B cell (primary cell): ENCODE measurements around the gene USP44. TPM values are rescaled to one million over a fixed set of nuclear protein-coding genes. Genes with fewer than 3 reads are reported as not detected.

ENCODE experiments used
- ATAC-seq: fragments of 200-7000 bp; cut with Tn5 transposase; one replicate; pipeline ENCODE4 v1.10.0; 2021; ENCODE audit warnings: low read depth, mild to moderate bottlenecking, moderate number of reproducible peaks, moderate library complexity
- CTCF ChIA-PET: fragments of 350-600 bp; sonication (Branson Sonifier 250); formaldehyde crosslinking; loops from one replicate; lab custom pipeline; 2021; ENCODE audit warnings: antibody characterized with exemption, inconsistent platforms; lab: Charles Lee
- POLR2A ChIA-PET: fragments of 350-600 bp; sonication (Branson Sonifier 250); formaldehyde crosslinking; loops from one replicate; lab custom pipeline; 2021; ENCODE audit warnings: antibody characterized with exemption; lab: Charles Lee
- DNase-seq: peaks from one replicate; pipeline ENCODE4 v3.0.0; 2013
- H2AFZ ChIP-seq: 2 replicates; pipeline ENCODE4 v1.6.1; 2012; ENCODE audit warnings: mild to moderate bottlenecking, low read depth, low read length; ENCODE audit not compliant: insufficient read depth, poor library complexity, severe bottlenecking
- H3K27ac ChIP-seq, 2 donors: 1 replicate in 1 of 2; 2 replicates in 1 of 2; pipeline ENCODE4 v1.5.1; 2012 to 2013; ENCODE audit warnings: low read length in 2 of 2, mild to moderate bottlenecking in 2 of 2, moderate library complexity in 1 of 2
- H3K27me3 ChIP-seq, 4 experiments: fragments of 200-600 bp in 1 of 4; sonication (generic) in 1 of 4; replicated peaks in 1 of 4; 1 replicate in 2 of 4; 2 replicates in 2 of 4; pipeline versions ENCODE4 v1.6.1 to v1.7.0; 2013 to 2016; ENCODE audit warnings: low read length in 3 of 4, mild to moderate bottlenecking in 2 of 4, mixed read lengths in 1 of 4, moderate library complexity in 1 of 4; ENCODE audit not compliant: insufficient read depth in 4 of 4, control insufficient read depth in 3 of 4; ENCODE audit errors: control extremely low read depth in 1 of 4
- H3K36me3 ChIP-seq, 2 experiments: replicated peaks in 1 of 2; 1 replicate in 1 of 2; 2 replicates in 1 of 2; pipeline versions ENCODE4 v1.6.1 to v1.7.1; 2013; ENCODE audit warnings: low read length in 1 of 2; ENCODE audit not compliant: insufficient read depth in 2 of 2, control insufficient read depth in 1 of 2; ENCODE audit errors: control extremely low read depth in 1 of 2, extremely low read depth in 1 of 2
- H3K4me1 ChIP-seq, 2 donors: fragments of 200-600 bp in 1 of 2; sonication (generic) in 1 of 2; 1 replicate in 1 of 2; 2 replicates in 1 of 2; pipeline versions ENCODE4 v1.5.1 to v1.6.1; 2013 to 2017; ENCODE audit warnings: low read length in 2 of 2; ENCODE audit not compliant: control insufficient read depth in 2 of 2, insufficient read depth in 2 of 2
- H3K4me2 ChIP-seq: replicated peaks from 2 replicates; pipeline ENCODE3; 2012; ENCODE audit warnings: mild to moderate bottlenecking, low read depth, low read length; ENCODE audit not compliant: poor library complexity, severe bottlenecking
- H3K4me3 ChIP-seq, 5 experiments: fragments of 200-600 bp in 1 of 5; sonication (generic) in 1 of 5; 1 replicate in 3 of 5; 2 replicates in 2 of 5; pipeline versions ENCODE4 v1.5.1 to v1.7.0; 2011 to 2016; ENCODE audit warnings: low read length in 4 of 5, mild to moderate bottlenecking in 4 of 5, low read depth in 2 of 5, control low read depth in 1 of 5, moderate library complexity in 1 of 5; ENCODE audit not compliant: insufficient read depth in 1 of 5; ENCODE audit errors: control extremely low read depth in 1 of 5, extremely low read depth in 1 of 5
- H3K79me2 ChIP-seq: fragments of 200-600 bp; sonication (generic); one replicate; pipeline ENCODE4 v1.6.0; 2016; ENCODE audit warnings: low read length; ENCODE audit not compliant: control insufficient read depth, insufficient read depth
- H3K9ac ChIP-seq: fragments of 200-600 bp; sonication (generic); 2 replicates; pipeline ENCODE4 v1.6.1; 2017; ENCODE audit warnings: mild to moderate bottlenecking, low read length, moderate library complexity
- H3K9me3 ChIP-seq, 3 donors: one replicate each; pipeline versions ENCODE4 v1.6.1 to v1.7.1; 2013; ENCODE audit warnings: low read length in 2 of 3; ENCODE audit not compliant: control insufficient read depth in 2 of 3, insufficient read depth in 1 of 3; ENCODE audit errors: control extremely low read depth in 1 of 3
- H4K20me1 ChIP-seq: 2 replicates; pipeline ENCODE4 v1.6.0; 2012; ENCODE audit warnings: mild to moderate bottlenecking, low read length; ENCODE audit not compliant: insufficient read depth, control insufficient read depth, poor library complexity, severe bottlenecking
- H3K27ac Mint-ChIP-seq: one replicate; pipeline ENCODE4 v1.8.0; 2021; ENCODE audit warnings: mixed read lengths
- H3K27me3 Mint-ChIP-seq: one replicate; pipeline ENCODE4 v1.8.0; 2021; ENCODE audit warnings: mixed read lengths
- H3K4me1 Mint-ChIP-seq: one replicate; pipeline ENCODE4 v1.8.0; 2021; ENCODE audit warnings: mixed read lengths
- H3K4me3 Mint-ChIP-seq: one replicate; pipeline ENCODE4 v1.8.0; 2021; ENCODE audit warnings: mixed read lengths
- H3K9me3 Mint-ChIP-seq: one replicate; pipeline ENCODE4 v1.8.0; 2022; ENCODE audit warnings: mixed read lengths; ENCODE audit not compliant: insufficient read depth
- EZH2 ChIP-seq: IDR thresholded peaks from 2 replicates; pipeline ENCODE4 v1.6.1; 2012; ENCODE audit warnings: borderline replicate concordance, low read depth, mild to moderate bottlenecking, moderate library complexity, low read length; ENCODE audit not compliant: insufficient read depth, poor library complexity, severe bottlenecking
- WGBS: methylation state at CpG from one replicate; pipeline ENCODE4 v1.1.5; 2013; ENCODE audit warnings: missing lambda C conversion rate; ENCODE audit not compliant: insufficient coverage; 5-methylcytosine and 5-hydroxymethylcytosine counted together
- intact Hi-C: fragments of 100-400 bp; cut with micrococcal nuclease; formaldehyde crosslinking; loops from one replicate; pipeline ENCODE4 v1.10.0; 2022
- polyA plus RNA-seq: library from polyadenylated mRNA; depleted of rRNA; stranded (reverse); fragments of >200 nt; gene quantifications from 2 replicates; pipeline ENCODE4 v1.2.3, GENCODE V29; 2012
- total RNA-seq, 2 donors: library from RNA; stranded (reverse); fragments of 120-200 nt in 1 of 2; gene quantifications; 1 replicate in 1 of 2; 2 replicates in 1 of 2; pipeline versions ENCODE4 v1.2.3 to v1.2.4, GENCODE V29; 2013 to 2022
- TF ChIP-seq, protein P1 (sequence below): fragments of 200-600 bp; IDR thresholded peaks from one replicate; pipeline ENCODE4 v1.8.0; 2022; ENCODE audit warnings: antibody characterized with exemption, mild to moderate bottlenecking

USP44 gene
- total and polyA plus RNA-seq, 2 donors (not counting 1 experiment from before 2014, with no cell fraction given), result 2.5 to 7.1 TPM

DNA sequence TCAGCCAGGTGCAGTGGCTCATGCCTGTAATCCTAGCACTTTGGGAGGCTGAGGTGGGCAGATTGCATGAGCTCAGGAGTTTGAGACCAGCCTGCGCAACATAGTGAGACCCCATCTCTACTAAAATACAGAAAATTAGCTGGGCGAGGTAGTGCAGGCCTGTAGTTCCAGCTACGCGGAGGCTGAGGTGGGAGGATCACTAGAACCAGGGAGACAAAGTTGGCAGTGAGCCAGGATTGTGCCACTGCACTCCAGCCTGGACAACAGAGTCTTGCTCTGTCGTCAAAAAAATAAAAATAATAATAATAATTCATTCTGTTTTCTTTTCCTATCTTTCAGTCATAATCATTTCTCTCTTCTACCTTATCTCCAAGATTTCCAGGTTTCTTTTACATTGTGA, 48.6 kb upstream of the USP44 start:
- Histone ChIP-seq H3K79me2 (no peaks in the 10 kb centered on the region), H3K4me3 (no peak overlapping the region), H3K4me1 (no peaks in the 10 kb centered on the region), H3K9ac (no peak overlapping the region), H4K20me1 (no peaks in the 10 kb centered on the region), H3K27me3 (peaks cover 0 to under 1% (median 0%) of the 10 kb centered on the region in 4 experiments), H3K9me3 (no peaks in the 10 kb centered on the region), H2AFZ (no peak overlapping the region), H3K27ac (no peak overlapping the region), H3K36me3 (no peaks in the 10 kb centered on the region), H3K4me2 (no peak overlapping the region)
- TF ChIP-seq, protein P1, sequence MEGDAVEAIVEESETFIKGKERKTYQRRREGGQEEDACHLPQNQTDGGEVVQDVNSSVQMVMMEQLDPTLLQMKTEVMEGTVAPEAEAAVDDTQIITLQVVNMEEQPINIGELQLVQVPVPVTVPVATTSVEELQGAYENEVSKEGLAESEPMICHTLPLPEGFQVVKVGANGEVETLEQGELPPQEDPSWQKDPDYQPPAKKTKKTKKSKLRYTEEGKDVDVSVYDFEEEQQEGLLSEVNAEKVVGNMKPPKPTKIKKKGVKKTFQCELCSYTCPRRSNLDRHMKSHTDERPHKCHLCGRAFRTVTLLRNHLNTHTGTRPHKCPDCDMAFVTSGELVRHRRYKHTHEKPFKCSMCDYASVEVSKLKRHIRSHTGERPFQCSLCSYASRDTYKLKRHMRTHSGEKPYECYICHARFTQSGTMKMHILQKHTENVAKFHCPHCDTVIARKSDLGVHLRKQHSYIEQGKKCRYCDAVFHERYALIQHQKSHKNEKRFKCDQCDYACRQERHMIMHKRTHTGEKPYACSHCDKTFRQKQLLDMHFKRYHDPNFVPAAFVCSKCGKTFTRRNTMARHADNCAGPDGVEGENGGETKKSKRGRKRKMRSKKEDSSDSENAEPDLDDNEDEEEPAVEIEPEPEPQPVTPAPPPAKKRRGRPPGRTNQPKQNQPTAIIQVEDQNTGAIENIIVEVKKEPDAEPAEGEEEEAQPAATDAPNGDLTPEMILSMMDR, result no peak
- no peak for TF ChIP-seq EZH2
- no peak overlapping the region for H3K4me3 Mint-ChIP-seq
- DNase-seq (no peak), ATAC-seq (no peak)
- no peaks in the 10 kb centered on the region for H3K9me3 Mint-ChIP-seq
- ChIA-PET POLR2A (no interaction called here), CTCF (no interaction called here)
- no peaks in the 10 kb centered on the region for H3K4me1 Mint-ChIP-seq
- intact Hi-C loops, result no loop called here
- peaks cover 22% of the 10 kb centered on the region for H3K27me3 Mint-ChIP-seq
- no peak overlapping the region for H3K27ac Mint-ChIP-seq
- WGBS, result no CpG with 5 or more reads among the region's 5 CpGs

- H3K4me1 ChIP-seq, result no peaks in the 10 kb centered on the region
- ATAC-seq, result no peak
- no peaks in the 10 kb centered on the region for H4K20me1 ChIP-seq
- POLR2A ChIA-PET, result no interaction called here
- H3K4me3 Mint-ChIP-seq, result no peak overlapping the region
- H3K27me3 Mint-ChIP-seq, result peaks cover 24% of the 10 kb centered on the region
- no peak overlapping the region for H3K27ac ChIP-seq
- H2AFZ ChIP-seq, result no peak overlapping the region
- H3K36me3 ChIP-seq, result no peaks in the 10 kb centered on the region
- DNase-seq, result no peak
- WGBS, result no CpG with 5 or more reads among the region's 2 CpGs
- no peaks in the 10 kb centered on the region for H3K9me3 ChIP-seq
- H3K27me3 ChIP-seq, result peaks cover 0 to 7% (median 0%) of the 10 kb centered on the region in 4 experiments
- no peak overlapping the region for H3K4me3 ChIP-seq
- H3K9ac ChIP-seq, result no peak overlapping the region
- H3K9me3 Mint-ChIP-seq, result no peaks in the 10 kb centered on the region
- intact Hi-C loops, result no loop called here
- H3K4me2 ChIP-seq, result no peak overlapping the region
- CTCF ChIA-PET, result no interaction called here
- no peaks in the 10 kb centered on the region for H3K4me1 Mint-ChIP-seq
- H3K79me2 ChIP-seq, result no peaks in the 10 kb centered on the region
- H3K27ac Mint-ChIP-seq, result no peak overlapping the region
- TF ChIP-seq, protein P1, result no peak
- no peak for TF ChIP-seq EZH2
Observed at GRCh38 chr12:95594136-95594535, 42.9 kb upstream of the USP44 start.
